Sigmoid colon (tissue), 7 donors: ENCODE data around the gene PCYT2. TPM values are rescaled to one million over a fixed set of nuclear protein-coding genes. Genes with fewer than 3 reads are reported as not detected.

Experiments used
- DNase-seq: peaks from one replicate; pipeline ENCODE4 v3.0.0-alpha.2; 2019
- H3K27ac ChIP-seq, 4 donors: fragments of 200-600 bp; sonication (generic); one replicate each; pipeline ENCODE4 v1.5.1; 2016 to 2019; ENCODE audit warnings: mild to moderate bottlenecking in 1 of 4
- H3K27me3 ChIP-seq, 3 donors: fragments of 200-600 bp; sonication (generic); one replicate each; pipeline ENCODE4 v1.5.1; 2019; ENCODE audit warnings: mild to moderate bottlenecking in 1 of 3
- H3K36me3 ChIP-seq, 4 donors: fragments of 200-600 bp; sonication (generic); one replicate each; pipeline ENCODE4 v1.5.1; 2016 to 2019
- H3K4me1 ChIP-seq, 4 donors: fragments of 200-600 bp; sonication (generic); one replicate each; pipeline ENCODE4 v1.5.1; 2017 to 2019
- H3K4me3 ChIP-seq, 4 donors: fragments of 200-600 bp; sonication (generic); one replicate each; pipeline ENCODE4 v1.5.1; 2017 to 2019; ENCODE audit warnings: mild to moderate bottlenecking in 2 of 4, moderate library complexity in 1 of 4
- H3K9me3 ChIP-seq, 4 donors: fragments of 200-600 bp in 3 of 4; sonication (generic) in 3 of 4; one replicate each; pipeline versions ENCODE4 v1.5.1 to v1.6.1; 2013 to 2019
- EP300 ChIP-seq, 4 donors: sonication (generic); formaldehyde crosslinking; IDR thresholded peaks; one replicate each; pipeline ENCODE4 v1.6.1; 2017; ENCODE audit warnings: antibody characterized with exemption in 4 of 4
- POLR2A ChIP-seq, 2 donors: fragments of 450-650 bp; IDR thresholded peaks; one replicate each; pipeline ENCODE4 v1.6.1; 2016; ENCODE audit warnings: antibody characterized with exemption in 2 of 2, mild to moderate bottlenecking in 2 of 2, moderate library complexity in 2 of 2
- POLR2AphosphoS5 ChIP-seq, 4 donors: sonication (generic); formaldehyde crosslinking; IDR thresholded peaks; one replicate each; pipeline ENCODE4 v1.6.1; 2017; ENCODE audit warnings: antibody characterized with exemption in 4 of 4
- WGBS, 2 donors: extraction: QIAGEN DNeasy Blood & Tissue Kit; methylation state at CpG; one replicate each; pipeline ENCODE4 v1.1.7; 2013; 5-methylcytosine and 5-hydroxymethylcytosine counted together
- intact Hi-C: fragments of 100-400 bp; cut with DNase I; formaldehyde crosslinking; loops from one replicate; pipeline ENCODE4 v1.15.1; 2023
- polyA plus RNA-seq, 3 donors: library from polyadenylated mRNA; stranded (reverse); fragments of 200-250 nt; gene quantifications; one replicate each; pipeline ENCODE4 v1.2.3, GENCODE V29; 2013
- total RNA-seq, 4 donors: library from RNA; depleted of rRNA; stranded (reverse); fragments of >200 nt; gene quantifications; one replicate each; pipeline ENCODE4 v1.1.0, GENCODE V29; 2016
- TF ChIP-seq, protein P1 (sequence below), 4 experiments: fragments of 450-650 bp in 3 of 4; fragments of 200-600 bp in 1 of 4; IDR thresholded peaks; one replicate each; pipeline ENCODE4 v1.5.1; 2016 to 2019; ENCODE audit warnings: antibody characterized with exemption in 4 of 4, mild to moderate bottlenecking in 3 of 4, moderate library complexity in 2 of 4
- donor health status: healthy with polysubstance abuse.
- donor health status: Bipolar disorder and iron deficiency.
- donor health status: healthy.

Gene PCYT2
- total and polyA plus RNA-seq, 7 donors, result 11.4 to 86.4 (median 23.5) TPM

DNA sequence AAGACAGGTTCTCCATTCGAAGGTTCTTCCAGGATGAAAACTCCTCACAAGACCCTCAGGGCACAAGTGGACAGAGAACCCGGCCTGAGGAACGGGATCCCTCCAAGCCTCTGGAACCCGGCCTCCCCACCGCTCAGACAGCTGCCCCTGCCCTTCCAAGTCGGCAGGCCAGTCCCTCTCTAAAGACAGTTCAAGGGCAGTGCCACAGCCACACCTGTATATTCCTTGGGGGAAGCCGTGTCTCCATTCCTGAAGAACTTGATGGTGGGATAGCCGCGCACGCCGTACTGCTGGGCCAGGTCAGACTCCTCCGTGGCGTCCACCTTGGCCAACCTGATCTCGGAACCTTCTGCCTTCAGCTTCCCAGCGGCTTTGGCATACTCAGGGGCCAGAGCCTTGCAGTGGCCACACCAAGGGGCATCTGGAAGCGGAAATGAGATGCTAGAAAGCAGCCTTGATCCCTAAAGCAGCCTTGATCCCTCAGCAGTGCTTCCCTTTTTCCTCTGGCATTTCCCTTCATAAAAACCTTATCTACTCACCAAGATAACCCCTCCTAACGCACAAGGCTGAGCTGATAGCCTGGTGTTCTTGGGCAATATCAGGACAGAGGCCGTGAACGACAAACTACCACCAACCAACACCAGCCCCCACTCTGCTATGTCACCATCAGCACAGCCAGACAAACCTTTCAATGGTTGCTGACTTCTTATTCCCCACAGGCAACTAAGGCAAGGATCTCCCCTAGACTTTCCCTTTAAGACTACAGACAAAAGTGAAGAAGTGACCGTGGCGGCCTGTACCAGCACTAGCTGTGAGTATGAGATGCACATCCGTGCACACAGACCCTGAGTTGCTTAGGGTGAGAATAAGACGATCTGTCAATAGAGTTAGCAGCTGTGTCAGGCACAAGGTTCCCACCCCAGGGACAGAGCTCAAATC is 52.0 kb downstream of the PCYT2 start:
- no peaks in the 10 kb centered on the region for H3K9me3 ChIP-seq
- H3K4me3 ChIP-seq, result peak overlapping the region; percentile 57 to 95 (median 78)
- H3K36me3 ChIP-seq, result peaks cover 0 to 54% (median 23%) of the 10 kb centered on the region in 4 donors
- no peaks in the 10 kb centered on the region for H3K27me3 ChIP-seq
- peaks cover 0 to 59% (median 38%) of the 10 kb centered on the region in 4 donors for H3K4me1 ChIP-seq
- no peak for TF ChIP-seq POLR2A (IDR thresholded peaks at IDR 0.05)
- intact Hi-C loops, result no loop called here
- peak overlapping the region; percentile 90 to 98 (median 96) for H3K27ac ChIP-seq
- 40 to 60% methylated on average over 23 of the region's 23 CpGs for WGBS, 2 donors
- DNase-seq, result no peak

DNA sequence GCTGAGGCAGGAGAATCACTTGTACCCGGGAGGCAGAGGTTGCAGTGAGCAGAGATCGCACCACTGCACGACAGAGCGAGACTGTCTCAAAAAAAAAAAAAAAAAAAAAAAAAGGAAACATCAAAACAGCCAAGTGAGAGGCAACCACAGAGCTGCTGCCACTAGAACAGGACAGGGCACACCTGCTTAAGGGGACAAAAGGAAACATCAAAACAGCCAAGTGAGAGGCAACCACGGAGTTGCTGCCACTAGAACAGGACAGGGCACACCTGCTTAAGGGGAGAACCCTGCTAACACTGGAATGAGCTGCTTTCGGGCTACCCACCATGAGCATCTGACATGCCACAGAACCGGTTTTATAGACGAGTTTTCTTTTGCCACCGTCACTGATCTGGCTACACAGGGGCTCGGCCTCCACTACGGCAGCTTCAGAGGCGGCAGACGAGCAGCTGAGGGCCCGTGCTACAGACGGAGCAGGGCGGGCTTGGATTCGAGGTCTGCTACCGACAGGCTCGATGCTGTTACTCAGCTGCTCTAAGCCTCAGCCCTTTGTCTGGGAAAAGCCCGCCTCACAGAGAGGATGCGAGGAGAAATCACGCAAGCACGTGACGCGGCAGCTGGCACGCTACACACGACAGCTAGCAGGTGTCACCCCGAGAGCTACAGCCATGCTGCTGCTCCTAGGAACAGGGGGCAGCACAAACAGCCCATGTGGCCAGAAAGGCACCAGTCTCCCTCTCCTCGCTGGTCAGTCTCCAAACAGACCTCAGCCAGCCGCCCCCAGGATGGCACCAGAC is 52.8 kb downstream of the PCYT2 start:
- H3K36me3 ChIP-seq, result peaks cover 0 to 58% (median 32%) of the 10 kb centered on the region in 4 donors

DNA sequence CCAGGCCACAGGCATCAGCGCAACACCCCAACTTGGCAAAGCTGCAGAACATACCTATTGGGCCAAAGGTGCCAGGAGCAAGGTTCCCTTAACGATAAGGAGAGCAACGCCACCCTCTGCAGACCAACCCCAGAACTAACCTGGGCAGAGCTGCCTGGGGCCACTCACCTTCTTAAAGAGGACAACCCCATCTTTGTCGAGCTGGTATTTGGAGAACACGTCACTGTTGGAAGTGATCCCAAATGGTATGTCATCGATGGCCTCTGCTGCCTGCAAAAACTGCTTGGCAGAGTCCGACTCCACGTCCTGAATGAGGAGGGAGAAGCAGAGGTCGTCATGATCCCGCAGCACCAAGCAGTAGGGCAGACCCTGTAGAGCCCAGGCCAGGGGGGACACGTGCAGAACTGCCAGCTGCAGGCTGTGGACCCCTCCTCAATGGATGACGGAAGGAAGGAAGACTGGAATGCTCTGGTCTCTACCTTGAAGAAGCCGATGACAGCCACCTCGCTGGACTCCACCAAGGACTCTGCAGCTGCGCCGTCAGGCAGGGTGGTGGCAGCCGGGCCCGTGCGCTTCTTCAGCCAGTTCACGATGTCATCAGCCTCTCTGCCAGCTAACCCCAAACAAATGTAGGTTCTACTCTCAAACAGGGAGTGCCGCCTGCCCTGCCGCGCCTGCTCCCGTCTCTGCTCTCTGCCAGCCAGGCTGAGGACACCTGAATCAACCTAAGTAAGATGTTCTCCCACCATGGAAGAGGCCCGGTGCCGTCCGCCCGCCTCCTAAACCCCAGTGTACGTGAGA is 56.0 kb downstream of the PCYT2 start:
- TF ChIP-seq EP300 (IDR thresholded peaks at IDR 0.05), result no peak
- TF ChIP-seq POLR2A (IDR thresholded peaks at IDR 0.05), result no peak
- TF ChIP-seq, protein P1, sequence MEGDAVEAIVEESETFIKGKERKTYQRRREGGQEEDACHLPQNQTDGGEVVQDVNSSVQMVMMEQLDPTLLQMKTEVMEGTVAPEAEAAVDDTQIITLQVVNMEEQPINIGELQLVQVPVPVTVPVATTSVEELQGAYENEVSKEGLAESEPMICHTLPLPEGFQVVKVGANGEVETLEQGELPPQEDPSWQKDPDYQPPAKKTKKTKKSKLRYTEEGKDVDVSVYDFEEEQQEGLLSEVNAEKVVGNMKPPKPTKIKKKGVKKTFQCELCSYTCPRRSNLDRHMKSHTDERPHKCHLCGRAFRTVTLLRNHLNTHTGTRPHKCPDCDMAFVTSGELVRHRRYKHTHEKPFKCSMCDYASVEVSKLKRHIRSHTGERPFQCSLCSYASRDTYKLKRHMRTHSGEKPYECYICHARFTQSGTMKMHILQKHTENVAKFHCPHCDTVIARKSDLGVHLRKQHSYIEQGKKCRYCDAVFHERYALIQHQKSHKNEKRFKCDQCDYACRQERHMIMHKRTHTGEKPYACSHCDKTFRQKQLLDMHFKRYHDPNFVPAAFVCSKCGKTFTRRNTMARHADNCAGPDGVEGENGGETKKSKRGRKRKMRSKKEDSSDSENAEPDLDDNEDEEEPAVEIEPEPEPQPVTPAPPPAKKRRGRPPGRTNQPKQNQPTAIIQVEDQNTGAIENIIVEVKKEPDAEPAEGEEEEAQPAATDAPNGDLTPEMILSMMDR (IDR thresholded peaks at IDR 0.05), result no peak
- no peak overlapping the region for H3K27ac ChIP-seq
- peaks cover 0 to 33% (median 25%) of the 10 kb centered on the region in 4 donors for H3K4me1 ChIP-seq
- no peaks in the 10 kb centered on the region for H3K9me3 ChIP-seq
- 68 to 86% methylated on average over 29 of the region's 29 CpGs for WGBS, 2 donors
- H3K4me3 ChIP-seq, result no peak overlapping the region
- H3K36me3 ChIP-seq, result peaks cover 19 to 87% (median 55%) of the 10 kb centered on the region in 4 donors
- no peak for DNase-seq
- H3K27me3 ChIP-seq, result no peaks in the 10 kb centered on the region
- intact Hi-C loops, result no loop called here

More for the DNA sequence above, 52.8 kb downstream of the PCYT2 start:
- intact Hi-C loops, result no loop called here
- H3K27ac ChIP-seq, result no peak overlapping the region
- TF ChIP-seq POLR2A (IDR thresholded peaks at IDR 0.05) (no peak), POLR2AphosphoS5 (IDR thresholded peaks at IDR 0.05) (no peak), EP300 (IDR thresholded peaks at IDR 0.05) (no peak)
- TF ChIP-seq, protein P1 (IDR thresholded peaks at IDR 0.05), result no peak
- H3K4me1 ChIP-seq, result peaks cover 0 to 55% (median 38%) of the 10 kb centered on the region in 4 donors
- 85 to 89% methylated on average over 30 of the region's 30 CpGs for WGBS, 2 donors
- DNase-seq, result no peak
- peak overlapping the region in 1 of 4 donors; percentile 80 for H3K4me3 ChIP-seq
- no peaks in the 10 kb centered on the region for H3K27me3 ChIP-seq
- no peaks in the 10 kb centered on the region for H3K9me3 ChIP-seq

DNA sequence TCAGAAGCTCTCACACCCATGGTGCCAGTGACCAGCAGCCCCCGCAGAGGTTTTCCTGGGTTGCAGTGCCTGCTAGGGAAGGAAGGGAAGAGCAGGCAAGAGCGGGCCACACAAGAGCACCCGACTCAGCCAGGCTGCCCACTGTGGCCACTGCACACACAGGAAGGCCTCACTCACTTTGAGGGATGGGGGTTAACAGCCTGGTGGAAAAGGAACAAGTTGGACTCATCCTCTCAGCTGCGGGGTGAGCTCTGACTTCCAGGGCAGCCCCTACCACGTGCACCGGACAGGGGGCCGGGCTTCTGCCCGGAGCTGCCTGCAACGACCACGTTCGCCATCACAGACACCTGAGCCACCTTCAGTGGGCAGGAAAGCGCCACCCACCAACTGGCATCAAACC is 59.0 kb downstream of the PCYT2 start:
- 95% methylated on average over 12 of the region's 12 CpGs for WGBS, 2 donors
- H3K36me3 ChIP-seq, result peaks cover 21 to 94% (median 57%) of the 10 kb centered on the region in 4 donors
- intact Hi-C loops, result no loop called here
- no peak overlapping the region for H3K4me3 ChIP-seq
- no peak overlapping the region for H3K27ac ChIP-seq
- H3K4me1 ChIP-seq, result peaks cover 0 to 6% (median 3%) of the 10 kb centered on the region in 4 donors
- no peaks in the 10 kb centered on the region for H3K27me3 ChIP-seq
- TF ChIP-seq, protein P1 (IDR thresholded peaks at IDR 0.05), result no peak
- TF ChIP-seq POLR2AphosphoS5 (IDR thresholded peaks at IDR 0.05), result no peak
- no peak for TF ChIP-seq POLR2A (IDR thresholded peaks at IDR 0.05)
- no peak for TF ChIP-seq EP300 (IDR thresholded peaks at IDR 0.05)
- H3K9me3 ChIP-seq, result no peaks in the 10 kb centered on the region
- no peak for DNase-seq
